Parathyroid adenoma (tissue), 2 donors: Measurements from ENCODE around the gene PCBP3.

Source experiments
- H2AFZ ChIP-seq: fragments of 300-600 bp; sonication (generic); one replicate; pipeline ENCODE4 v1.7.0; 2017; ENCODE audit warnings: antibody characterized with exemption, mild to moderate bottlenecking
- H3K27ac ChIP-seq: fragments of 300-600 bp; sonication (generic); one replicate; pipeline ENCODE4 v1.7.0; 2017
- H3K27me3 ChIP-seq: fragments of 300-600 bp; sonication (generic); one replicate; pipeline ENCODE4 v1.7.0; 2017; ENCODE audit warnings: low read length; ENCODE audit not compliant: control insufficient read depth, insufficient read depth
- H3K36me3 ChIP-seq: fragments of 300-600 bp; sonication (generic); one replicate; pipeline ENCODE4 v1.7.0; 2017; ENCODE audit warnings: low read length; ENCODE audit not compliant: control insufficient read depth, insufficient read depth
- H3K4me1 ChIP-seq: fragments of 300-600 bp; sonication (generic); one replicate; pipeline ENCODE4 v1.7.0; 2017; ENCODE audit warnings: control low read depth
- H3K4me2 ChIP-seq: fragments of 300-600 bp; sonication (generic); one replicate; pipeline ENCODE4 v1.7.0; 2017; ENCODE audit warnings: low read length
- H3K4me3 ChIP-seq: fragments of 300-600 bp; sonication (generic); one replicate; pipeline ENCODE4 v1.7.0; 2017; ENCODE audit warnings: low read depth, low read length
- H3K79me2 ChIP-seq: fragments of 300-600 bp; sonication (generic); one replicate; pipeline ENCODE4 v1.7.0; 2017; ENCODE audit warnings: control low read depth
- H3K9ac ChIP-seq: fragments of 300-600 bp; sonication (generic); one replicate; pipeline ENCODE4 v1.7.0; 2017; ENCODE audit warnings: mild to moderate bottlenecking
- H3K9me3 ChIP-seq: fragments of 300-600 bp; sonication (generic); one replicate; pipeline ENCODE4 v1.7.0; 2017; ENCODE audit warnings: low read length; ENCODE audit not compliant: control insufficient read depth
- TF ChIP-seq, protein P1 (sequence below): fragments of 300-600 bp; sonication (generic); IDR thresholded peaks from one replicate; pipeline ENCODE4 v1.7.0; 2017; ENCODE audit warnings: antibody characterized with exemption, mild to moderate bottlenecking
- donor health status: primary hyperparathyroidism.

Gene PCBP3

GRCh38 chr21:45889961-45890360 is 246.4 kb downstream of the PCBP3 start:
- no peaks in the 10 kb centered on the region for H3K4me1 ChIP-seq
- no peak overlapping the region for H2AFZ ChIP-seq
- no peaks in the 10 kb centered on the region for H3K79me2 ChIP-seq
- no peak overlapping the region for H3K9ac ChIP-seq
- no peak overlapping the region for H3K27ac ChIP-seq
- no peaks in the 10 kb centered on the region for H3K9me3 ChIP-seq
- H3K4me2 ChIP-seq: no peak overlapping the region
- TF ChIP-seq, protein P1, sequence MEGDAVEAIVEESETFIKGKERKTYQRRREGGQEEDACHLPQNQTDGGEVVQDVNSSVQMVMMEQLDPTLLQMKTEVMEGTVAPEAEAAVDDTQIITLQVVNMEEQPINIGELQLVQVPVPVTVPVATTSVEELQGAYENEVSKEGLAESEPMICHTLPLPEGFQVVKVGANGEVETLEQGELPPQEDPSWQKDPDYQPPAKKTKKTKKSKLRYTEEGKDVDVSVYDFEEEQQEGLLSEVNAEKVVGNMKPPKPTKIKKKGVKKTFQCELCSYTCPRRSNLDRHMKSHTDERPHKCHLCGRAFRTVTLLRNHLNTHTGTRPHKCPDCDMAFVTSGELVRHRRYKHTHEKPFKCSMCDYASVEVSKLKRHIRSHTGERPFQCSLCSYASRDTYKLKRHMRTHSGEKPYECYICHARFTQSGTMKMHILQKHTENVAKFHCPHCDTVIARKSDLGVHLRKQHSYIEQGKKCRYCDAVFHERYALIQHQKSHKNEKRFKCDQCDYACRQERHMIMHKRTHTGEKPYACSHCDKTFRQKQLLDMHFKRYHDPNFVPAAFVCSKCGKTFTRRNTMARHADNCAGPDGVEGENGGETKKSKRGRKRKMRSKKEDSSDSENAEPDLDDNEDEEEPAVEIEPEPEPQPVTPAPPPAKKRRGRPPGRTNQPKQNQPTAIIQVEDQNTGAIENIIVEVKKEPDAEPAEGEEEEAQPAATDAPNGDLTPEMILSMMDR: no peak
- no peak overlapping the region for H3K4me3 ChIP-seq
- H3K36me3 ChIP-seq: no peaks in the 10 kb centered on the region
- H3K27me3 ChIP-seq: no peaks in the 10 kb centered on the region

- H3K36me3 ChIP-seq: no peaks in the 10 kb centered on the region
- H3K9ac ChIP-seq: no peak overlapping the region
- no peaks in the 10 kb centered on the region for H3K79me2 ChIP-seq
- no peaks in the 10 kb centered on the region for H3K27me3 ChIP-seq
- H3K4me3 ChIP-seq: no peak overlapping the region
- H3K4me2 ChIP-seq: no peak overlapping the region
- H3K9me3 ChIP-seq: no peaks in the 10 kb centered on the region
- H3K4me1 ChIP-seq: no peaks in the 10 kb centered on the region
- TF ChIP-seq, protein P1: no peak
- H2AFZ ChIP-seq: no peak overlapping the region
- H3K27ac ChIP-seq: no peak overlapping the region
These were observed 248.0 kb downstream of the PCBP3 start for GRCh38 chr21:45891388-45892155.

- TF ChIP-seq, protein P1: no peak
- no peak overlapping the region for H3K27ac ChIP-seq
- no peak overlapping the region for H3K4me2 ChIP-seq
- H3K79me2 ChIP-seq: no peaks in the 10 kb centered on the region
- H2AFZ ChIP-seq: no peak overlapping the region
- H3K36me3 ChIP-seq: no peaks in the 10 kb centered on the region
- H3K9ac ChIP-seq: no peak overlapping the region
- no peaks in the 10 kb centered on the region for H3K9me3 ChIP-seq
- no peak overlapping the region for H3K4me3 ChIP-seq
- H3K27me3 ChIP-seq: no peaks in the 10 kb centered on the region
- H3K4me1 ChIP-seq: no peaks in the 10 kb centered on the region
These were observed 248.8 kb downstream of the PCBP3 start for GRCh38 chr21:45892156-45892915.

DNA sequence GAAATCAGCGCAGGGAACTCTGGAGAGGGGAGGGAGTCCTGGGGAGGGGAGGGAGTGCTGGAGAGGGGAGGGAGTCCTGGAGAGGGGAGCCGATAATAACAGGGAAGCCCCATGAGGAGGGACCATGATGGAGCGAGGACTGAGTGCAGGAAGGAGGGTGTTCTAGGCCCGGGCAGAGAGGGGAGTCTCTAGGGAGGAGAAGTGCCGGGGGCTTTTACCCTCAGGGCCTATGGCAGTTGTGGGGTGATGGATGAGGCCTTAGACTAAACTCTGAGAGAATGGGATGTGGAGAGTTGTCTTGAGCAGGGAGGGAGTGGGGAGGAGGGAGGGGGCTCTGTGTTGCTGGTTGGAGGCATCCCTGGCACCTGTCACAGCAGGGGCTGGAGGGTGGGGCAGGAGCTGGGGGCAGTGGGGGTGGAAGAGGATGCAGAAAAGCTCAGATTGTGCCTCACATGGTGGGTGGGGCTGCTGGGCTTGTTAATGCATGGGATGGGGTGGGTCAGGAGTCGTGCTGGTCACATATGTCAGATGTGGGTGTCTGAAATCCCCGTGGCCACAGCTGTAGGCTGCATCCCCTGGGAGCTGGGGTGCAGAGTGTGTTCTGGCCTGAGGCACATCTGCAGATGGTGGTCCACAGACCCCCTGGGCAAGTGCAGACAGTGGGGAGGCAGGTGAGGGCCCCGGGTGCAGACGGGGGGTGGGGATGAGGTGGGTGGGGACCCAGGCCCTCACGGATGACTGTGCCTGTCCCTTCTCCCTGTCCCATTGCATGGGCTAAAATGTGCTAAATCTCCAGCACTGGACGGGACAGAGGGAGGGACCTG is 249.6 kb downstream of the PCBP3 start:
- TF ChIP-seq, protein P1: no peak
- Histone ChIP-seq H3K9me3 (no peaks in the 10 kb centered on the region), H3K79me2 (no peaks in the 10 kb centered on the region), H3K27me3 (no peaks in the 10 kb centered on the region), H3K27ac (no peak overlapping the region), H3K36me3 (no peaks in the 10 kb centered on the region), H2AFZ (no peak overlapping the region), H3K9ac (no peak overlapping the region), H3K4me2 (no peak overlapping the region), H3K4me1 (no peaks in the 10 kb centered on the region), H3K4me3 (no peak overlapping the region)
